Ishikawa (cell line): ENCODE measurements around the gene STYX.

ENCODE experiments used
- CEBPB ChIP-seq: IDR thresholded peaks from 2 replicates; pipeline ENCODE4 v1.6.1; 2012
- CREB1 ChIP-seq: IDR thresholded peaks from 2 replicates; pipeline ENCODE4 v1.6.1; 2012; ENCODE audit warnings: low read depth
- EGR1 ChIP-seq: IDR thresholded peaks from 2 replicates; pipeline ENCODE4 v1.6.1; 2012
- EP300 ChIP-seq: IDR thresholded peaks from 2 replicates; pipeline ENCODE4 v1.6.1; 2012; ENCODE audit warnings: borderline replicate concordance
- FOXM1 ChIP-seq: IDR thresholded peaks from 2 replicates; pipeline ENCODE4 v1.6.1; 2012; ENCODE audit warnings: low read depth, borderline replicate concordance
- NFIC ChIP-seq: IDR thresholded peaks from 2 replicates; pipeline ENCODE4 v1.6.1; 2012
- RAD21 ChIP-seq: IDR thresholded peaks from 2 replicates; pipeline ENCODE4 v1.6.1; 2012; ENCODE audit warnings: low read depth
- TAF1 ChIP-seq: IDR thresholded peaks from 2 replicates; pipeline ENCODE4 v1.6.1; 2012; ENCODE audit warnings: low read depth, mild to moderate bottlenecking
- TCF12 ChIP-seq: IDR thresholded peaks from 2 replicates; pipeline ENCODE4 v1.6.1; 2012; ENCODE audit warnings: low read depth
- TEAD4 ChIP-seq: IDR thresholded peaks from 2 replicates; pipeline ENCODE4 v1.6.1; 2012
- USF1 ChIP-seq: IDR thresholded peaks from 2 replicates; pipeline ENCODE4 v1.6.1; 2012
- YY1 ChIP-seq: IDR thresholded peaks from 2 replicates; pipeline ENCODE4 v1.6.1; 2012; ENCODE audit warnings: low read depth
- ZBTB7A ChIP-seq: IDR thresholded peaks from 2 replicates; pipeline ENCODE4 v1.6.1; 2012; ENCODE audit warnings: low read depth
- TF ChIP-seq, protein P1 (sequence below): IDR thresholded peaks from 2 replicates; pipeline ENCODE4 v1.6.1; 2012; ENCODE audit warnings: low read depth, mild to moderate bottlenecking
- TF ChIP-seq, protein P2 (sequence below): IDR thresholded peaks from 2 replicates; pipeline ENCODE4 v1.6.1; 2012

Gene STYX

GRCh38 chr14:52693036-52693435, 36.9 kb upstream of the STYX start:
- TF ChIP-seq YY1, result no peak

DNA sequence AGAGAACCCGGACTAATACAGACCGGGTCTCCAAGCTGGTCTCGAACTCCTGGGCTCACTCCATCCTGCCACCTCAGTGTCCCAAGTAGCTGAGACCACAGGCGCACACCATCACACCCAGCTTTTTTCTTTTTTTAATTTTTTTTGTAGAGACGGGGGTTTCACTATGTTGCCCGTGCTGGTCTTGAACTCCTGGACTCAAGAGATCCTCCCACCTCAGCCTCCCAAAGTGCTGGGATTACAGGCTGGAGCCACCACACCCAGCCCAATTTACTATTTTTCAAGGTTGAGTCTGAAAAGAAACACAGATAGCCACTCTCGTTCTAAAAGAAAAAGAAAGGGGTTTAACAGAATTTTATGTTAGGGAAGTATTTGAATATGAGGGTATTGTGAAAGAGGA, 36.4 kb upstream of the STYX start:
- no peak for TF ChIP-seq TEAD4
- TF ChIP-seq, protein P1, sequence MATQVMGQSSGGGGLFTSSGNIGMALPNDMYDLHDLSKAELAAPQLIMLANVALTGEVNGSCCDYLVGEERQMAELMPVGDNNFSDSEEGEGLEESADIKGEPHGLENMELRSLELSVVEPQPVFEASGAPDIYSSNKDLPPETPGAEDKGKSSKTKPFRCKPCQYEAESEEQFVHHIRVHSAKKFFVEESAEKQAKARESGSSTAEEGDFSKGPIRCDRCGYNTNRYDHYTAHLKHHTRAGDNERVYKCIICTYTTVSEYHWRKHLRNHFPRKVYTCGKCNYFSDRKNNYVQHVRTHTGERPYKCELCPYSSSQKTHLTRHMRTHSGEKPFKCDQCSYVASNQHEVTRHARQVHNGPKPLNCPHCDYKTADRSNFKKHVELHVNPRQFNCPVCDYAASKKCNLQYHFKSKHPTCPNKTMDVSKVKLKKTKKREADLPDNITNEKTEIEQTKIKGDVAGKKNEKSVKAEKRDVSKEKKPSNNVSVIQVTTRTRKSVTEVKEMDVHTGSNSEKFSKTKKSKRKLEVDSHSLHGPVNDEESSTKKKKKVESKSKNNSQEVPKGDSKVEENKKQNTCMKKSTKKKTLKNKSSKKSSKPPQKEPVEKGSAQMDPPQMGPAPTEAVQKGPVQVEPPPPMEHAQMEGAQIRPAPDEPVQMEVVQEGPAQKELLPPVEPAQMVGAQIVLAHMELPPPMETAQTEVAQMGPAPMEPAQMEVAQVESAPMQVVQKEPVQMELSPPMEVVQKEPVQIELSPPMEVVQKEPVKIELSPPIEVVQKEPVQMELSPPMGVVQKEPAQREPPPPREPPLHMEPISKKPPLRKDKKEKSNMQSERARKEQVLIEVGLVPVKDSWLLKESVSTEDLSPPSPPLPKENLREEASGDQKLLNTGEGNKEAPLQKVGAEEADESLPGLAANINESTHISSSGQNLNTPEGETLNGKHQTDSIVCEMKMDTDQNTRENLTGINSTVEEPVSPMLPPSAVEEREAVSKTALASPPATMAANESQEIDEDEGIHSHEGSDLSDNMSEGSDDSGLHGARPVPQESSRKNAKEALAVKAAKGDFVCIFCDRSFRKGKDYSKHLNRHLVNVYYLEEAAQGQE, result no peak
- TF ChIP-seq CREB1, result no peak
- TF ChIP-seq FOXM1, result no peak
- TF ChIP-seq, protein P2, sequence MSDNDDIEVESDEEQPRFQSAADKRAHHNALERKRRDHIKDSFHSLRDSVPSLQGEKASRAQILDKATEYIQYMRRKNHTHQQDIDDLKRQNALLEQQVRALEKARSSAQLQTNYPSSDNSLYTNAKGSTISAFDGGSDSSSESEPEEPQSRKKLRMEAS, result no peak
- no peak for TF ChIP-seq USF1
- TF ChIP-seq ZBTB7A, result no peak

DNA sequence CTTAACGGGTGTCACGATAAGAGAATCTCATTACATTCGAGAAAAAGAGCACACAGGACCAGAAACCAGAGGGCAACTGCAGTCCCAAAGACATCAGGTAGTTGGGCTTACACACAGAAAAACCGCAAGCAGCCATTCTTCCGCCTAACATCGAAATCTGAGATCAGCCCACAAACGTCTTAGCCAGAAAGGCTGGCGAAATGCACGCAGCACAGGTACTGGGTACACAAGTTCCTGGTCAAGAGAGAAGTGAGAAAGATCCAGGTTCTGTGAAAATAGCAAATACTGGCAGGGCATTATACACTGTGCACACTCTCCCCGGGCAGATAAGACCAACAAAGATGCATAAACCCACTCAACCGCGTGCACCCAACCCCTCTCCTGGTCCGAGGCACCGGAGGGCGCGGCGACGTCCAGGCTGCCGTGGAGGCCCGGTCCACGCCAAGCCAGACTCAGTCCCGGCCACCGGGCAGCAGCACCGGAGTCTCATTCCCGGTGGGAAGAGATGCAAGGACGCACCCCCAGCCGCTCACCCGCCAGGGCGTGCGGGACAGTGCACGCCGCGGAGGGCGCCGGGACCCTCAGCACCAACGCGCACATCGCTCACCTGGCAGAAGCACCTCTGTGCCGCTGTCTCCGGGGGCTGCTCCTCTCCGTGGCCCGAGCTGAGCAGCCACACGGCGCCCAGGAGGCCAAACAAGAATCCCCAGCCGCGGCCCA, 35.0 kb upstream of the STYX start:
- TF ChIP-seq ZBTB7A (peak; percentile 9; the same call in 1 of the 2 replicates), CREB1 (no peak), TEAD4 (no peak), EGR1 (no peak), TAF1 (peak; percentile 21; the same call in 1 of the 2 replicates), EP300 (no peak), FOXM1 (no peak), YY1 (0 out of 2 replicates have a peak, but pooled peaks have one; percentile 46), USF1 (no peak), CEBPB (no peak), NFIC (no peak), TCF12 (no peak), RAD21 (no peak)
- TF ChIP-seq, protein P1, result no peak
- TF ChIP-seq, protein P2, result peak; percentile 17; the same call in 1 of the 2 replicates

DNA sequence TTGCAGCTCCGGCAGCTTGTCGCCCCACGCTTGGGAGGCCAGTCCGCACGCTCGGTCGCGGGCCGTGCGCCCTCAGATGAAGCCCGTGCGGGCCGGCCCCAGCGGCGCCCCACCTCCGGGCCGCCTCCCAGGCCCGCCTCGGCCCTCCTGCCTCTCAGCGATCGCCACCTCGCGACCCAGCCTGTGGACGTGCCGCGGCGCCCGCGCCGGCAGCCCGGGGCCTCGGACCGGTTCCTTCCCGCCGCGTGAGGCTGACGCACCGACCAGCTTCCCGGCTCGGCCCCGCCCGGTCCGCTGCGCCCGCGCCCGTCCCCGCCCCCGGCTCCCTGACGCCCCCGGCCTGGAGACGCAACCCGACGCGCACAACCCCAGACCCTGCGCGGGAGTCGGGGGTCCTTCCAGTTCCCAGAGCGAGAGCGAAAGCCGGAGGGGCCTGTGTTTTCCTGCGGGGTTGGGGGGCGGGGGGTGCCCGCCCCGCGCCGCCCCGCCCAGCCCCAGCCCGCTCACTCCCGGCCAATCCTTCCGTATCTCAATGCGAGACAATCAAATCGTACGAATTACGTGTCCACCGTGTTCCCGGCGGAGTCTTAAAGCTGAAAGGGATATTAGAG, 34.4 kb upstream of the STYX start, which contains the start of gene ERO1A:
TSS of gene ERO1A (minus strand) at position 78 of the 611 bp plus-strand sequence. CDS start at position 1, 77 bp downstream.
- TF ChIP-seq TAF1 (no peak), EP300 (no peak), RAD21 (no peak), YY1 (no peak), CEBPB (no peak), TCF12 (no peak), TEAD4 (no peak), USF1 (no peak), ZBTB7A (peak; percentile 91), EGR1 (peak; percentile 61; the same call in 1 of the 2 replicates), FOXM1 (no peak), CREB1 (peak; percentile 27; the same call in 1 of the 2 replicates), NFIC (no peak)
- TF ChIP-seq, protein P1, result no peak
- TF ChIP-seq, protein P2, result no peak; the same call in 1 of the 2 replicates
